Globus pallidus (tissue), 1 donor: Measurements from ENCODE around the gene IGSF9B.

Source experiments
- DNase-seq: peaks from one replicate; pipeline ENCODE4 v3.0.0-alpha.2; 2015; ENCODE audit warnings: low spot score

IGSF9B gene

DNA sequence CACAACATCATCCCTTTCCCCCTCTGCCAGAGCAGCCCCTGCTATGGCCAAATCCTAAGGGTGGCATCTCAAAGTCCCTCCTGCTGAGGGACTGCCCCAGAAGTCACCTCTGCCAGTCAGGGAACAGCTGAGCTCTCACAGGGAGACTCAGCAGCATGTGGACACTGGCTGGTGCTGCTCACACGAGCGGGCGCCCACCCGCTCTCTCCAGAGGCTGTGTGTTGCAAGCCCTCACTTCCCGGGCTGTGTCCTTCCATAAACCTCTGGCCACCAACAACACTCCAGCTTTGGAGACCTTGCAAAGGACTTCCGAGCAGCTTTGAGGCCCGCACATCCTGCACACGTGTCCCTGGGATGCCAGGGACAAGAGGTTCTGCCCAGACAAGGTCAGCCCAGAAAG is 2.8 kb downstream of the IGSF9B start:
- DNase-seq, result no peak

DNA sequence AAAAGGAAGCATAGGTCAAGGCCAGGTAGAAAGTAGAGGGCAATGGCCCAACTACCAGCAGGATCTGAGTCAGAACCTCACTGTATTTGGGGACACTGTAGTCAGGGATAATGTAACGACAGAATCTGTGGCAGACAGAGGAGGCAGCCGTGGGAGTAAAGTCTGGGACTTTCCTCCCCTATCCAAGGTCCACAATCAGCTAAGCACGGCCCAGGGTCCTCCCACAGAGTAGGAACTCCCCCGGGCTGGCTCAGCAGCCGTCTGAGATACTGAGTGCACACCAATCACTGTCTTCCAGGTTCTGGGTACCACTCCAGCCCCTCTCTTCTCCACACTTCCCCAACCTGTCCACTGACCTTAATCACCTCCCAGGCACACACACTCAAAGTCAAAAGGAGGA is 3.2 kb downstream of the IGSF9B start:
- no peak for DNase-seq

DNA sequence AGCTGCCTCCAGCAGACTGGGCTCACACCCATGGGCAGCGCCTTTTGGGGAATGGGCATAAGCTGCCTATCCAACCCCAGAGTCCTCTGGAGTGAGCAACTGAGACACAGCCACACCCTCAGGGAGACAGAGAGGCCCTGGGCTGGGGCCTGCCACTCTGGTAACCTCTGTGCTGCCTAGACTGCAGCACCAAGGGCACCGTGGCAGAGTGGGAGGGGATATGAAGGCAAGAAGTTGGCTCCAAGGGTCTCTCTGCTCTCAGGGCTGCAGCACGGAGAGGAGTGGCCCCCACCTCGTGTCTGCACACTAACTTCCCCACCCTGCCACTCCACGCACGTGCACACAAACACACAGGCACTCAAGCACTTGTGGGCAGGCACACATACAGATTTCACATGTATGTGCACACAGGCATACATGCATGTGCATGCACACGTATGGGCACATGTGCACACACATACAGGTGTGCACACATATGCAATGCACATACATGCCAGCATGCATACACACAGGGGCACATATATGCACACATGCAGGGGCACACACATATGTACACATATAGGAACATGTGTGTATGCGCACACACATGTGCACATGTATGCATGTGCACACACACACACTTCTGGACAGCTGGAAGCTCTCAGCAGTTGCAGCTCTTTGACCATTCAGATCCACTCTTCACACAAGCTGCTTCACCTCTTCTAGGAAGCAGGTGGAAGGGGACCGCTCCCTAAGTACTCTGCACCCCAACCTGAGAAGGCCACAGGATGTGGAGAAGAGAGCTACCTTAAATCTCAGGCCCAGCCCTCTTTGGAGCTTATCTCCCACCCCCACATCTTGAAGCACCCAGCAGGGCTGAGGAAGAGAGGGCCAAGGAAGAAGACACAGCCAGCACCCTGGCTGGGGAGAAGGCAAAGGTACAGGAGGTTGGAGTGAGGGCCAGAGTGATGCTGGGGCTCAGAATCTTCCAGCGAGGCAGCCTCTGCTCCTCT is 4.3 kb downstream of the IGSF9B start:
- no peak for DNase-seq

DNA sequence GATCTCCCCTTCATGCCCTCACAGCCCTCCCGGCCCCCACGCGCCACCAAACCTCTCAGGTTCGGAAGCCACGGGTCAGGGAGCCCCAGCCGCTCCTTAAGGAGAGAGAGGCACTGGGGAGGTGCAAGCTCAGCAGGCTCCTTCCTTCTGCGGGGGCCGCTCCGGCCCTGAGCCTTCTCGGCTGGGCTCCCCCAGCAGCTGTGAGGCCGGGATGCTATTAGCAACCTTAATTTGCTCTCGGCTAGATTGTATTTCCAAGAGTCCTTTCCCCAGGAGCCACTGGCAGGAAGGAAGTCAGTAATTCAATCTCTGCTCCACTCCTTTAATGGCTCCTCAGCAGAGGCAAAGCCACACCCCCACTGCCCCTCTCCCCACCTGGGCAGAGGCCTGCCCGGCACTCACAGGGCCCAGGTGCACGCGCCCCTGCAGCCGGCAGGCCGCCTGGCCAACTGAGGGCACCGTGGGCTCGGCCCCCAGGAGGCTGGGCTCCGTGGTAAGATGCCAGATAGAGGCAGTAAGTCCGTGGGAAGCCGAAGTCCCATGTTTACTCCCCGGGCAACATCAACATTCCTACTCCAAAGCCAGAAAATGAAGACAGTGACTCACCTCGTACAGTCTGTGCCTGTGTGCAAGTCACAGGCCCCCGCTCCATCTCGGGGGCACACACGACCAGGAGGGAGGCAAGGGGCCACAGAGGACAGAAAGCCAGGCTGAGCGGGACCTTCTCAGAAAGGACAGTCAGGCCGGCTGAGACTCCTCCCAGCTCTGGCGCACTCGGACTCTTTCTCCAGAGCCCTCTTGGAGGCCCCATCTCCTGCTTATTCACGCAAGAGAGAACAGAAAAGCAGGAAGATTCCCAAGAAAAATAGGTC is 5.2 kb downstream of the IGSF9B start:
- DNase-seq, result no peak

DNA sequence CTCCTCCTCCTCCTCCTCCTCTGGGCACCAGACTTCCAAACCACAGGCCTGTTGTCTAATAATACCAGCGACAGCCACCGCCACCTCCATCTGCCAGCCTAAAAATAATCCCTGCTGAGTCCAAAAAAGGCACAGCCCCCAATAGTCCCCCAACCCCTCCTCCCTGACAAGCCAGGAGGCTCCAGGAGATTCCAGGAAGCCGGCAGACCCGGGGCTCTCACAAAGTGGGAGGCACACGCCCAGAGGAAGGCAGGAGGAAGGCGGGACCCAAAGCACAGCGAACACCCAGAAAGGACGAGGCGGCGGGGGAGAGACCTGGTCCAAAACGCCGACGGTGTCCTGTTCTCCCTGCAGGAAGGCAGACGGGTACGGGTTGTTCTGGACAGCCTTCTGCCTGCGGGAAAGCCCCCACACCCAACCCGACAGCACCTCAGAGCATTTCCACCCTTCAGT is 5.9 kb downstream of the IGSF9B start:
- no peak for DNase-seq

DNA sequence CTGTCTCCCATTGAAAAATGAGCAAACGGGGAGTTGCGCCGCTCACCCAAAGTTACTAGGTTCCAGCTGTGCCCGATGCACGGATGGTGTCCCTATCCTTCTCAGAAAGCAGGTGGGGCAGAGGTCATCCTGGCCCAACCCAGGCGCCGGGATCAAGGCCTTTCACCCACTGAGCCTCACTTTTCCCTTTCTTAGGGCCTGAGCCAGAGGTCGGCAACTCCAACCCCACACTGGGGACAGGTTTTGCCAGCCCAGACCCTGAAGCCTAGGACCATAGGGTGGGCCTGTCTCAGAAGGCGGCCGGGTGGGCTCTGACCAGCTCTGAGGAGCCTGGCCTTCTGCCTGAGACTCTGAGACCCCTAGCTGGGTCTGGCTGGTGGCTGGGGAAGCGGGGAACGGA is 6.3 kb downstream of the IGSF9B start:
- DNase-seq, result no peak

DNA sequence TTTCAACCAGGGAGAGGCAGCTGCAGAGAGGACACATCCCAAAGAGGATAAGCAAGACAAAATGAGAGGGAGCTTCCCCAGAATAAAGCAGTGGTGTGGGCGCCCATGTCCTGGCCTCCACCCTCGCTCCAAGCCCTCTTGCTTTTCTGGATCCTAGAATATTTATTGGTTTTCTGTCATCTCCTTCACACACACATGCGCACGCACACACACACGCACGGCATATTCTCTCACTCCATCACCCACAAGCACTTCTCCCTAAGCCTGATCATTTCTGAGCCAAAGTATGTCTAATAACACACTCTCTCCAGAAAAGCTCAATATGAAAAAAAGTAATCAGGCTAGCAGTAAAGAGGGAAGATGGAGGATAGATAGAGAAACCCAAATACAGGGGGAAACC is 7.6 kb downstream of the IGSF9B start:
- DNase-seq, result no peak

DNA sequence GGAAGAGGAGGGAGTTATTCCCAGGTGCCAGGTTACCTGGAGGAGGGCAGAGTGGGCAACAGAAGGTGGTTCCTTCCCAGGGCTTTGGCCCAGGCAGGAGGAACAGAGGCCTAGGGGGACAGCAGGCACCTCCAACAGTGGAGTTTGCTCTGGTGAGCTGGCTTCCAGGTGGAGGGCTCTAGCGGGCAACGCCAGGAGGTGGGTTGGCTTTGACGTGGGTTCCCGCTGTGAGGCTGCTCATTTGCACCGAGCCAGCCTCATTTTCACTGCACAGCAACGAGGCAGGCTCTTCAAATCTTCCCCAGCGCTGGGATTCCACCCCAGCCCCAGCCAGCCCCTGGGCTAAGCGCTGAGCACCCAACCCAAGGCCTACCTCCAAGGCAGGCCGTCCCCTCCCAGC is 8.1 kb downstream of the IGSF9B start:
- DNase-seq, result no peak

DNA sequence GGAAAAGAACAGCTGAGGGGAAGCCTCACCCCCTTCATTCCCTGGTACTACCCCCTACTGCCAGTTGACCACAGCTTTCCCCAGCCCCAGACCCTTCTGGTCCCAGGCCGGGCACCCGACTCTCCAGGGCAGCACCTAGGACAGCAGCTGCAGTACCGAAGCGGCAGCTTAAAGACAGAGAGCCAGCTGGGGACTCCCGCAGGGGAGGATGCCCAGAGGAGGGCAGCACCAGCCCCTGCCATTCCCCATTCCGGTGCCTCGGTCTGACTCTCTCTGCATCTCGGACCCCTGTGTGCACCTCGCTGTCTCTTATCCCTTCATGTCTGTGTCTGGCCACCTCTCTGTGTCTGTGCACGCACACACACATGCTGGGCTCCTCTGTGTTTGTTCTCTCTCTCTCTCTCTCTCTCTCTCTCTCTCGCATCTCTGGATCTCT is 9.4 kb downstream of the IGSF9B start:
- DNase-seq, result no peak

DNA sequence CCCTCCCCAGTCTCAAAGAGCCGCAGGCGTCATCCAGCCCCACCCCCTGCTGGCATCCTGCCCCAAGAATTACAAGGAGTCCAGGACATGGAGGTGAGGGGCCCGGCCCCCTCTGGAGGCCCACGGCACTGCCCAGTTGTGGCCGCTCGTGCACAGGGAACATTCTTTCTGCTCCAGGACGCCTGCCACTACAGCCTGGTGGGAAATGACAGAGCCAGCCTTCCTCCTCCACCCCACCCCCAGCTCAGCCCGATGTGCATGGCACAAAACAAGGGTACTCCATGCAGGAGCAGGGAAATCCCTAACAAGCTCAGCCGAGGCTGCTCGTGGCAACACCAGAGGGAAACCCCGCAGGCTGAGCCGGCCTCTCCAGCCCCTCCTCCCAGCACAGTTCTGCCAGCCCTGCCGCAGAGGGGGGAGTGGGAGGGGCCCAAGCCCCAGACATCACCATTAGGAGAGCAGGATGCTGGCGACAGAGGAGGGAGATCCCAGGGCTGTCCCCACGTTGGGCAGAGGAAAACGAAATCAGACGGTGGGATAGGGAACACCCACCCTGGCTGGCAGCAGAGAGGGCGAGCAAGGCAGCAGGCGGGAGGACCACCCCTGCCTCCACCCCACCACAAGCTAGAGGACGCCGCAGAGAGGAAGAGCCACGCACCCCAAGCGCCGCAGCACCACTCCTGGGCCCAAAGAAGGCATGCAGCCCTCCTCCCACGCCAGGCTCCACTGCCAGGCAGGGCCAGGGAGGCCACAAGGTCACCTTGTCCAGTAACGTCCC is 10.0 kb downstream of the IGSF9B start:
- no peak for DNase-seq

DNA sequence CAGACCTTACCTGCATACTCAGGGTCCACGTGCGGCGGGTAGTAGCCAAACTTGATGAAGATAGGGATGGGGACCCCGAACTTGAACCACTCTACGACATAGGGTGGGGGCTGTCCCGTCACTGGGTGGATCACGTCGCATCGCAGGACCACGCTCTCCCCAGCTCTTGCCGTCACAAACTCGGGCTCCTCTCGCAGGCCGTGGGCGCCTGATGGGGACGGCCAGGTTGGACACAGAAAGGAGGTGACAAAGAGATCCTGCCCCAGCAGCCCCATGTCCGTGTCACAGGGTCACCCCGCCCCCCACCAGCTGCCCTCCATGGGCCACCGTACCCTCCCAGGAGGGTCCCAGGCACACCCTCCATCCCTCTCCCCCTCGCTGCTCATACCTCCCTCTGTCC is 10.7 kb downstream of the IGSF9B start:
- no peak for DNase-seq

DNA sequence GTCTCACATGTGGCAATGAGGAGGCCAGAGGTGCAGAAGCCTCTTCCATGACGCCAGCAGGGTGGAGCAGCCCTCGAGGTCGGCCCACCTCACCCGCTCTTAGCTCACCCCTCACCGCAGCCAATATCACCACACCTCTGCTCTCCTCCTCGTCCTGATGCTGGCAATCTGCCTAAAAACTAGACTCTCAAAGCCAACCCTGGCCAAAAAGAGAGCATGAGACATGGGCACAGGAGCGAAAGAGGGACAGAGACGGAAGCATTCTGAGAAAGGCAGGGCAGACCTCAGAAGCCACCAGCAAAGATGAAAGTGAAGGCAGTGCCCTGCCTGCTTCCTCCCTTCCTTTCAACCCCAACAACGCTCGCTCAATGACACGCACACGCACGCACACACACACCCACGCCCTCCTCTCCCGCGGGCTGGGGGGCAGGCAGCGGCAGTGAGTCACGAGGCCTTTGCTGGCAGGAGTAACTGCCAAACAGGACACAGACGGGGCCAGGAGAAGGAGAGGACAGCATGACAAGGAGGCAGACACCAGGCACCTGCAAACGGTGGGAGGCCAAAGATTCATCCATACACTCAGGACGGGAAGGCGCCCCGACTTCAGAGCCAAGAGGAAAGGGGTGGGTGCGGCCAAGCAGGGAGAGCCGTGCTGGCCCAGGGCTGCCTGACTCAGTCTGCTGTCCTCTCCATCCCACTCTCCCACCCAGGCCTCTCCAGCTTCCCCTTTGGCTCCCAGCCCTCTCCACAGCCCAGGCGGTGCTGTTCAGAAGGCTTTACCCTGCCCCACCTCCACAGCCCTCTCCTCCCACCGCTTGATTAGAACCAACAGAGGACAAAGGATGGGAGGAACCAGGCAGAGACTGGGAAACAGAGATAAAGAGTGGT is 11.4 kb downstream of the IGSF9B start:
- DNase-seq, result no peak

DNA sequence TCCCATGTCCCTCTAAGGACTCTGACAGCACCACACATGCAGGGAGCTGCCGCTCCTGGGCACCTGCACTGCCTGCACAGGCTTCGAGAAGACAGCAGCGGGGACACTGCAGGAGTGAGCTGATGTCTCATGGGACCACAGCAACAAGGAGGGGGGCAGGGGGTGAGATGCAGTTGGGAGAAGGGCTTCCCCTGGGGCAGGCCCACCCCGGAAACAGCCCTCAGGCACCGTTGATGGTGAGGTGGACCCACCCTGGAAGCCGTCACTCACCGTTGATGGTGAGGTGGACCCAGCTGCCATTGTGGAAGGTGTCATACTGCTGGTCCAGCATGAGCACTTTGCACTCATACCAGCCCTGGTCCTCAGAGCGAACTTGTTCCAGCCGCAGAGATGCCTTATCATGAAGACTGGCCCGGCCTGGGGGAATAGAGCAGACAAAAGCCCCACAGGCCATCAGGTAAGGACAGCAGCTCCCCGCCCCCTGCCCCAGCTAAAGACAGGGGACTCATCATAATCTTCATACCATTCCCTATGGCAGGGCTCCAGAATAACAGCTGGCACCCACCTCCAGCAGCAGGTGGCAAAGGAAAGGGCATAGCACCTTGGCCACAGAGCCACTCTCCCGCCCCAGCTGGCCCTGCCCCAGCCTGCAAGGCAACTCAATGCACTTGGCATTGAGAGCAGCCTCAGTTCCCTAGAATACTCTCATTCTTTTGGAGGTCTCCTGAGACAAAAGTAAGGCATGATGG is 12.6 kb downstream of the IGSF9B start:
- DNase-seq, result no peak

DNA sequence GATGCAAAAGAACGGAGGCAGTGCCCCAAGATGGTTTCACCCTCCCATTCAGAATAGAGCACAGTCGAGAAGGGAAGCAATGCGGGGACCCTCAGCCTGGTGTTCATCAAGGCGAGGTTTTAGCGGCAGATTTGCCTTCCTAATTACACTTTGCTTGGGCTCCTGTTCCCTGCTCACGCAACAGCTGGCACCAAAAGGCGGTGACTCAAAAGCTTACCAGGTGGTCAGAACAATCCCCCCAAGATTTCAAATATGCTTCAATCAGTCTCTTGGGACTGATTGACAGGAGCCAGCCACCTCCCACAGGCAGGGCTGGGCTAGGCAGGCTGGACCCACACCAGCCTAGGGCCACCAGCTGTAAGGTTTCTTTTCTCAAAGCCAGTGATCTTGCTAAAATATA is 14.2 kb downstream of the IGSF9B start:
- DNase-seq, result no peak

DNA sequence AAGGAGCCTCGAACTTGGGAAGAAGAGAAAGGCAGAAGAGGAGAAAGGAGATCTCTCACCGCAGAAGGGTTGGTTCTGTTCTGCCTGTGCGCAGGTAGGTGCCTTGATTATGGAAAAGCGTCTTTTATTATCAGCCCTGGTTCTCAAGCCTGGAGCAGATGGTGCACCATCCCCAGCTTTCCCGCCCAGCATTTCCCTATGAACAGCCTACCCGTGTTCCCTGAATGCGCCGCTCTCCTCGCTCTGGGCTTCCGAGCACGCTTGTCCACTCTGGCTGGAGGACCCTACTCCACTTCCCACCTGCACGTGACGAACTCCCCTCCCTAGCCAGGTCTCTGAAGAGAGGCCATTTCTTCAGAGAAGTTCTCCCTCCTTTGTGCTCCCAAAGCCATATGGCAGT is 15.2 kb downstream of the IGSF9B start:
- DNase-seq, result no peak

DNA sequence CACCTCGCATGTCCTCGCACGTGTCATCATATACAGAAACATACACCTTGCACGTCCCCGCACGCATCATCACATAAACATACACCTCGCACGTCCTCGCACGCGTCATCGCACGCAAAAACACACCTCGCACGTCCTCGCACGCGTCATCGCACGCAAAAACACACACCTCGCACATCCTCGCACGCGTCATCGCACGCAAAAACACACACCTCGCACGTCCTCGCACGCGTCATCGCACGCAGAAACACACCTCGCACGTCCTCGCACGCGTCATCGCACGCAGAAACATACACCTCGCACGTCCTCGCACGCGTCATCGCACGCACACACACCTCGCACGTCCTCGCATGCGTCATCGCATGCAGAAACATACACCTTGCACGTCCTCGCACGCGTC is 16.7 kb downstream of the IGSF9B start:
- no peak for DNase-seq

DNA sequence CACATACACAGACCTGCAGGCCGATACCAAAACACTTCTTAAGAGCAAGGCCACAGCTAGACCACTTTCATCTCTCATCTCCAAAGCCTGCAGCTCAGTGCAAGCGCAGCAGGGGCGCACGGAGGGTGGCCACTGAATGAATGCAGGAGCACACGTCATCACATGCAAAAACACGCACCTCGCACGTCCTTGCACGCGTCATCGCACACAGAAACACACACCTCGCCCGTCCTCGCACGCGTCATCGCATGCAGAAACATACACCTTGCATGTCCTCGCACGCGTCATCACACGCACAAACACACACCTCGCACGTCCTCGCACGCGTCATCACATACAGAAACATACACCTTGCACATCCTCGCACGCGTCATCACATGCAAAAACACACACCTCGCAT is 17.2 kb downstream of the IGSF9B start:
- no peak for DNase-seq

DNA sequence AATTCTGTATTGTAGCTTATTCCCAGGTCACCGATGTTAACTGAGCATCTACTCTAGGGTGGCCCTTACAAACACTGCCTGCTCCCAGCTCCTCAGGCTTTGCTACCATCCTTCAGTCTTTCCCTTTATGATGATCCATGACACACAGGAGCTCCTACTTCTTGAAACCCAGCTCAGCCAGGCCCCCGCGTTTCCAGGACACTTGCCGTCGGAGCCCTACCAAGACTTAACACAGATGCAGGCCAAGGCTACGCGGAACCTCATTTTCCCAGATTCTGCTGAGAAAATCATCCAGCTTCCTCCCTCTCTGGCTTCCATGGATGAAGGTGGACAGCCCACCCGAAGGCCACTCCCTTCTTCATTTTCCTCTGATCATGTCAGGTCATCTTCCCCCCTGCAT is 18.6 kb downstream of the IGSF9B start:
- DNase-seq, result no peak

DNA sequence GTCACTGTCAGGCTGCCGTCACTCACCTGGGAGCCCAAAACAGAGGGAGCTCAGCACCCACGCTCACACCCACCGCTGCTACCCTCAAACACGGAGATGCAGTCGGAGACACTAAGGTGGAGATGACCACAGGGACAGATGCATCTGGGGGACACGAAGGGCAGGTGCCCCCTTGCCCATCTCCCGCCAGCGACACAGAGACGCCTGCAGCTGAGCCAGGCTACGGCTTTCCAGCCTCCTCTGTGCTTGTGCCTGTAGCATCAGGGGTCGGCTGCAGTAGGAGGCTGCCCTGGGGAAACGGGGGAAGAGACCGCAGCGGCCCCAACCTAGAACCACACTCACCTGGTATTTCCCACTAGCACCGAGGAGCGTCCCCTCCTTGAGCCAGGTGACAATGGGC is 19.3 kb downstream of the IGSF9B start:
- no peak for DNase-seq

DNA sequence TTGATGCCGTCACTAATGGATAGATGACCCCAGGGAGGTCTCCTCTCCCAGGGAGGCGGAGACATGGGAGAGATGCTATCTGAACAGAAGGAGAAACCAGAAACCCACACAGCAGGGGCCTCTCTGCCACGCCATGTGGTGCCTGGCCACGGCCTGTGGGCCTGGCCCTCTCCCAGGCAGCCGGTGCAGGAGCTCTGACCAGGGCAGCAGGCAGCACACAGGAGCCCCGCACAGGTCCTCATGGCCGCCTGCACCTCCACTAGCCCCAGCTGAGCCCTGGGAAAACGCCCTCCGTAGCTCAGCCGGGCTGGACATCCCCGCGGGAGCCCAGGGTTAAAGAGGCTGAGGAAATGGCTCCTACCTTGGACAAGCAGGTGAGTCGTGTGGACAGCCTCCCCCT is 19.8 kb downstream of the IGSF9B start:
- no peak for DNase-seq
